HCT116 (cell line): ENCODE results near the gene LDB2. TPM values are rescaled to one million over a fixed set of nuclear protein-coding genes. Genes with fewer than 3 reads are reported as not detected.

Source experiments
- ATAC-seq: fragments of 200-7000 bp; cut with Tn5 transposase; 2 replicates; pipeline ENCODE4 v1.9.1; 2020; ENCODE audit warnings: mild to moderate bottlenecking, moderate library complexity
- BruUV-seq: library from RNA; stranded (reverse); fragments of 400-500 nt; replicated peaks from 2 replicates; lab custom pipeline; 2021; lab: Mats Ljungman, UMichigan
- CTCF ChIA-PET: fragments of 300-600 bp; sonication (Branson Sonifier 250); formaldehyde crosslinking; loops from one replicate; lab custom pipeline; 2021; ENCODE audit warnings: antibody characterized with exemption; lab: Charles Lee
- POLR2A ChIA-PET: fragments of 300-600, 350-600 bp; sonication (Branson Sonifier 250); formaldehyde crosslinking; loops from one replicate; lab custom pipeline; 2021; ENCODE audit warnings: antibody characterized with exemption; lab: Charles Lee
- RAD21 ChIA-PET, 2 experiments: fragments of 300-600 bp; sonication (Branson Sonifier 250); formaldehyde crosslinking; loops; one replicate each; lab custom pipeline; 2023; ENCODE audit warnings: low total read pairs in 2 of 2; ENCODE audit not compliant: uncharacterized antibody in 2 of 2, unreplicated experiment in 2 of 2, low non-redundant PET in 1 of 2; lab: Charles Lee
- DNase-seq: peaks from one replicate; pipeline ENCODE4 v3.0.0-alpha.2; 2010; ENCODE audit warnings: low read depth, low spot score
- H2AFZ ChIP-seq: fragments of 200-600 bp; shearing (Covaris generic), sonication (generic); 2 replicates; pipeline ENCODE4 v1.6.1; 2017; ENCODE audit warnings: low read depth, mixed run types, mixed read lengths, antibody characterized with exemption, low read length; ENCODE audit not compliant: poor library complexity, severe bottlenecking
- H3K27ac ChIP-seq: 2 replicates; pipeline ENCODE4 v1.5.1; 2012; ENCODE audit warnings: low read depth, low read length
- H3K27me3 ChIP-seq: fragments of 200-600 bp; sonication (generic); 2 replicates; pipeline ENCODE4 v1.6.1; 2016; ENCODE audit warnings: mixed run types, low read length, mixed read lengths; ENCODE audit not compliant: insufficient read depth
- H3K36me3 ChIP-seq, 2 experiments: fragments of 200-500 bp in 1 of 2; fragments of 200-600 bp in 1 of 2; sonication (Bioruptor generic) in 1 of 2; sonication (generic) in 1 of 2; 2 replicates each; pipeline versions ENCODE4 v1.5.1 to v1.6.1; 2014 to 2016; ENCODE audit warnings: low read length in 2 of 2, inconsistent platforms in 1 of 2, mixed read lengths in 1 of 2, mixed run types in 1 of 2; ENCODE audit not compliant: insufficient read depth in 2 of 2, control insufficient read depth in 1 of 2
- H3K4me1 ChIP-seq, 2 experiments: fragments of 200-600 bp in 1 of 2; sonication (generic) in 1 of 2; 2 replicates each; pipeline versions ENCODE4 v1.5.1 to v1.6.1; 2012 to 2017; ENCODE audit warnings: low read length in 2 of 2, inconsistent platforms in 1 of 2, mild to moderate bottlenecking in 1 of 2, mixed read lengths in 1 of 2, mixed run types in 1 of 2, moderate library complexity in 1 of 2; ENCODE audit not compliant: insufficient read depth in 2 of 2, control insufficient read depth in 1 of 2
- H3K4me2 ChIP-seq: fragments of 200-600 bp; sonication (generic); 2 replicates; pipeline ENCODE4 v1.6.1; 2017; ENCODE audit warnings: mixed run types, low read length, mixed read lengths
- H3K4me3 ChIP-seq, 2 experiments: fragments of 200-600 bp in 1 of 2; sonication (generic) in 1 of 2; replicated peaks in 1 of 2; 2 replicates each; pipeline ENCODE4 v1.5.1; 2011 to 2016; ENCODE audit warnings: low read length in 2 of 2, control low read depth in 1 of 2, low read depth in 1 of 2, mild to moderate bottlenecking in 1 of 2, mixed read lengths in 1 of 2, mixed run types in 1 of 2
- H3K79me2 ChIP-seq: fragments of 200-600 bp; sonication (generic); 2 replicates; pipeline ENCODE4 v1.6.1; 2017; ENCODE audit warnings: mild to moderate bottlenecking, mixed run types, low read length, moderate library complexity, mixed read lengths; ENCODE audit not compliant: insufficient read depth
- H3K9ac ChIP-seq: fragments of 200-600 bp; sonication (generic); 2 replicates; pipeline ENCODE4 v1.6.1; 2016; ENCODE audit warnings: low read length, mixed read lengths
- H3K9me2 ChIP-seq: fragments of 200-600 bp; sonication (generic), shearing (Covaris generic); 2 replicates; pipeline ENCODE4 v1.6.1; 2017; ENCODE audit warnings: mixed run types, mild to moderate bottlenecking, moderate library complexity; ENCODE audit not compliant: insufficient read depth
- H3K9me3 ChIP-seq, 2 experiments: fragments of 200-500 bp in 1 of 2; fragments of 200-600 bp in 1 of 2; sonication (Bioruptor generic) in 1 of 2; sonication (generic) in 1 of 2; 2 replicates each; pipeline ENCODE4 v1.6.1; 2014 to 2017; ENCODE audit warnings: low read length in 2 of 2, mixed read lengths in 2 of 2, inconsistent platforms in 1 of 2, low read depth in 1 of 2, mild to moderate bottlenecking in 1 of 2, mixed run types in 1 of 2, moderate library complexity in 1 of 2; ENCODE audit not compliant: control insufficient read depth in 1 of 2, insufficient read depth in 1 of 2
- H4K20me1 ChIP-seq: fragments of 200-600 bp; sonication (generic), shearing (Covaris generic); 2 replicates; pipeline ENCODE4 v1.6.1; 2017; ENCODE audit warnings: mixed run types, mild to moderate bottlenecking, moderate library complexity; ENCODE audit not compliant: insufficient read depth
- CEBPB ChIP-seq: IDR thresholded peaks from 2 replicates; pipeline ENCODE4 v1.6.1; 2012; ENCODE audit warnings: low read depth
- EGR1 ChIP-seq: IDR thresholded peaks from 2 replicates; pipeline ENCODE4 v1.6.1; 2012; ENCODE audit warnings: low read depth
- FOSL1 ChIP-seq: IDR thresholded peaks from 2 replicates; pipeline ENCODE4 v1.6.1; 2012; ENCODE audit warnings: low read depth
- POLR2AphosphoS5 ChIP-seq: IDR thresholded peaks from 2 replicates; pipeline ENCODE4 v1.6.1; 2011; ENCODE audit warnings: mild to moderate bottlenecking, low read depth, low read length, moderate library complexity
- RAD21 ChIP-seq: IDR thresholded peaks from 2 replicates; pipeline ENCODE4 v1.6.1; 2012; ENCODE audit warnings: low read depth, mild to moderate bottlenecking
- TCF7L2 ChIP-seq: IDR thresholded peaks from 2 replicates; pipeline ENCODE4 v1.7.0; 2011; ENCODE audit warnings: borderline replicate concordance, inconsistent platforms; ENCODE audit not compliant: insufficient read depth, insufficient read length; ENCODE audit errors: extremely low read depth
- YY1 ChIP-seq: IDR thresholded peaks from 2 replicates; pipeline ENCODE4 v1.6.1; 2011; ENCODE audit warnings: low read length, low read depth, moderate library complexity, mild to moderate bottlenecking; ENCODE audit not compliant: insufficient replicate concordance; ENCODE audit errors: extremely low read depth
- ZNF274 ChIP-seq: fragments of 200-500 bp; sonication (Bioruptor generic); IDR thresholded peaks from 2 replicates; pipeline ENCODE4 v1.6.1; 2014; ENCODE audit warnings: mild to moderate bottlenecking, low read depth, low read length, inconsistent platforms
- intact Hi-C: fragments of 100-400 bp; cut with micrococcal nuclease; formaldehyde crosslinking; loops from 2 replicates; pipeline ENCODE4 v1.10.0; 2022
- total RNA-seq: library from RNA; stranded (reverse); gene quantifications from one replicate; pipeline ENCODE4 v1.2.1, GENCODE V29; 2021; ENCODE audit not compliant: unreplicated experiment
- TF ChIP-seq, protein P1 (sequence below): IDR thresholded peaks from 2 replicates; pipeline ENCODE4 v1.6.1; 2012
- TF ChIP-seq, protein P2 (sequence below): IDR thresholded peaks from 2 replicates; pipeline ENCODE4 v1.6.1; 2012; ENCODE audit warnings: low read depth
- TF ChIP-seq, protein P3 (sequence below), 3 experiments: fragments of 200-600 bp in 1 of 3; sonication (generic) in 1 of 3; IDR thresholded peaks in 2 of 3; conservative IDR thresholded peaks in 1 of 3; 2 replicates each; pipeline ENCODE4 v1.5.1; 2012 to 2017; ENCODE audit warnings: low read depth in 2 of 3, low read length in 2 of 3, antibody characterized with exemption in 1 of 3, borderline replicate concordance in 1 of 3, control low read depth in 1 of 3, mild to moderate bottlenecking in 1 of 3, mixed read lengths in 1 of 3, mixed run types in 1 of 3, moderate library complexity in 1 of 3; ENCODE audit not compliant: insufficient read depth in 1 of 3
- TF ChIP-seq, protein P4 (sequence below): IDR thresholded peaks from 2 replicates; pipeline ENCODE4 v1.6.1; 2011; ENCODE audit warnings: mild to moderate bottlenecking, low read length, moderate library complexity; ENCODE audit not compliant: insufficient replicate concordance; ENCODE audit errors: extremely low read depth

Gene LDB2
- total RNA-seq, 1 experiment from 2014 or later: 0.12 TPM

DNA sequence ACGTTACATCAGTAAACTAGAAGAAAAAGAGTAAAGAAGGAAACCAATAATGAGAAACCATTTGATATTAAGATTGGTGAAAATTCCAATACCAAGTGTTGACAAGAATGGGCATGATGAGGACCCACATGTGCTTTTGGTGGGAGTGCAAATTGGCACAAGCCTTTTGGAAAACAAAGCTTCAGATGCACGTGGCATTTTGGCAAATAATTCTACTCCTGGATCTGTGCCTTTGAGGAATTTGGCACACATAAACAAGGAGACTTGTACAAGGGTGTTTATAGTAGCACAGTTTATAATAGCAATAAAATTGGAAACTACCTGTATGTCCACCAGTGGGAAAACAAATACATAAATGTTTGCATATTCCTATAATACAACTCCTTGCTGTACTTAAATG is 347.9 kb downstream of the LDB2 start:
- intact Hi-C loops: no loop called here
- RAD21 ChIA-PET: no interaction called here
- Histone ChIP-seq H3K27me3 (peaks cover 8% of the 10 kb centered on the region), H3K79me2 (no peaks in the 10 kb centered on the region), H3K36me3 (no peaks in the 10 kb centered on the region)
- TF ChIP-seq, protein P1, sequence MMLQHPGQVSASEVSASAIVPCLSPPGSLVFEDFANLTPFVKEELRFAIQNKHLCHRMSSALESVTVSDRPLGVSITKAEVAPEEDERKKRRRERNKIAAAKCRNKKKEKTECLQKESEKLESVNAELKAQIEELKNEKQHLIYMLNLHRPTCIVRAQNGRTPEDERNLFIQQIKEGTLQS: no peak
- TF ChIP-seq ZNF274 (no peak), FOSL1 (no peak), POLR2AphosphoS5 (no peak), YY1 (no peak), TCF7L2 (no peak), EGR1 (no peak), CEBPB (no peak), RAD21 (no peak)
- TF ChIP-seq, protein P2, sequence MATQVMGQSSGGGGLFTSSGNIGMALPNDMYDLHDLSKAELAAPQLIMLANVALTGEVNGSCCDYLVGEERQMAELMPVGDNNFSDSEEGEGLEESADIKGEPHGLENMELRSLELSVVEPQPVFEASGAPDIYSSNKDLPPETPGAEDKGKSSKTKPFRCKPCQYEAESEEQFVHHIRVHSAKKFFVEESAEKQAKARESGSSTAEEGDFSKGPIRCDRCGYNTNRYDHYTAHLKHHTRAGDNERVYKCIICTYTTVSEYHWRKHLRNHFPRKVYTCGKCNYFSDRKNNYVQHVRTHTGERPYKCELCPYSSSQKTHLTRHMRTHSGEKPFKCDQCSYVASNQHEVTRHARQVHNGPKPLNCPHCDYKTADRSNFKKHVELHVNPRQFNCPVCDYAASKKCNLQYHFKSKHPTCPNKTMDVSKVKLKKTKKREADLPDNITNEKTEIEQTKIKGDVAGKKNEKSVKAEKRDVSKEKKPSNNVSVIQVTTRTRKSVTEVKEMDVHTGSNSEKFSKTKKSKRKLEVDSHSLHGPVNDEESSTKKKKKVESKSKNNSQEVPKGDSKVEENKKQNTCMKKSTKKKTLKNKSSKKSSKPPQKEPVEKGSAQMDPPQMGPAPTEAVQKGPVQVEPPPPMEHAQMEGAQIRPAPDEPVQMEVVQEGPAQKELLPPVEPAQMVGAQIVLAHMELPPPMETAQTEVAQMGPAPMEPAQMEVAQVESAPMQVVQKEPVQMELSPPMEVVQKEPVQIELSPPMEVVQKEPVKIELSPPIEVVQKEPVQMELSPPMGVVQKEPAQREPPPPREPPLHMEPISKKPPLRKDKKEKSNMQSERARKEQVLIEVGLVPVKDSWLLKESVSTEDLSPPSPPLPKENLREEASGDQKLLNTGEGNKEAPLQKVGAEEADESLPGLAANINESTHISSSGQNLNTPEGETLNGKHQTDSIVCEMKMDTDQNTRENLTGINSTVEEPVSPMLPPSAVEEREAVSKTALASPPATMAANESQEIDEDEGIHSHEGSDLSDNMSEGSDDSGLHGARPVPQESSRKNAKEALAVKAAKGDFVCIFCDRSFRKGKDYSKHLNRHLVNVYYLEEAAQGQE: no peak
- TF ChIP-seq, protein P3, sequence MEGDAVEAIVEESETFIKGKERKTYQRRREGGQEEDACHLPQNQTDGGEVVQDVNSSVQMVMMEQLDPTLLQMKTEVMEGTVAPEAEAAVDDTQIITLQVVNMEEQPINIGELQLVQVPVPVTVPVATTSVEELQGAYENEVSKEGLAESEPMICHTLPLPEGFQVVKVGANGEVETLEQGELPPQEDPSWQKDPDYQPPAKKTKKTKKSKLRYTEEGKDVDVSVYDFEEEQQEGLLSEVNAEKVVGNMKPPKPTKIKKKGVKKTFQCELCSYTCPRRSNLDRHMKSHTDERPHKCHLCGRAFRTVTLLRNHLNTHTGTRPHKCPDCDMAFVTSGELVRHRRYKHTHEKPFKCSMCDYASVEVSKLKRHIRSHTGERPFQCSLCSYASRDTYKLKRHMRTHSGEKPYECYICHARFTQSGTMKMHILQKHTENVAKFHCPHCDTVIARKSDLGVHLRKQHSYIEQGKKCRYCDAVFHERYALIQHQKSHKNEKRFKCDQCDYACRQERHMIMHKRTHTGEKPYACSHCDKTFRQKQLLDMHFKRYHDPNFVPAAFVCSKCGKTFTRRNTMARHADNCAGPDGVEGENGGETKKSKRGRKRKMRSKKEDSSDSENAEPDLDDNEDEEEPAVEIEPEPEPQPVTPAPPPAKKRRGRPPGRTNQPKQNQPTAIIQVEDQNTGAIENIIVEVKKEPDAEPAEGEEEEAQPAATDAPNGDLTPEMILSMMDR (IDR thresholded peaks at IDR 0.05 in 2 of 3, conservative IDR thresholded peaks at IDR 0.05 in 1 of 3; ENCODE audit: borderline replicate concordance in 1 of 3, insufficient read depth in 1 of 3, low read depth in 2 of 3, low read length in 2 of 3): no peak
- TF ChIP-seq, protein P4, sequence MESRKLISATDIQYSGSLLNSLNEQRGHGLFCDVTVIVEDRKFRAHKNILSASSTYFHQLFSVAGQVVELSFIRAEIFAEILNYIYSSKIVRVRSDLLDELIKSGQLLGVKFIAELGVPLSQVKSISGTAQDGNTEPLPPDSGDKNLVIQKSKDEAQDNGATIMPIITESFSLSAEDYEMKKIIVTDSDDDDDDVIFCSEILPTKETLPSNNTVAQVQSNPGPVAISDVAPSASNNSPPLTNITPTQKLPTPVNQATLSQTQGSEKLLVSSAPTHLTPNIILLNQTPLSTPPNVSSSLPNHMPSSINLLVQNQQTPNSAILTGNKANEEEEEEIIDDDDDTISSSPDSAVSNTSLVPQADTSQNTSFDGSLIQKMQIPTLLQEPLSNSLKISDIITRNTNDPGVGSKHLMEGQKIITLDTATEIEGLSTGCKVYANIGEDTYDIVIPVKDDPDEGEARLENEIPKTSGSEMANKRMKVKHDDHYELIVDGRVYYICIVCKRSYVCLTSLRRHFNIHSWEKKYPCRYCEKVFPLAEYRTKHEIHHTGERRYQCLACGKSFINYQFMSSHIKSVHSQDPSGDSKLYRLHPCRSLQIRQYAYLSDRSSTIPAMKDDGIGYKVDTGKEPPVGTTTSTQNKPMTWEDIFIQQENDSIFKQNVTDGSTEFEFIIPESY: no peak
- TF ChIP-seq, all 23 proteins: peak for 0
- no peak for DNase-seq
- Histone ChIP-seq H3K9me2 (no peaks in the 10 kb centered on the region), H3K4me1 (no peaks in the 10 kb centered on the region), H2AFZ (no peak overlapping the region), H3K9ac (no peak overlapping the region), H3K9me3 (no peaks in the 10 kb centered on the region), H3K27ac (no peak overlapping the region), H3K4me2 (no peak overlapping the region), H4K20me1 (no peaks in the 10 kb centered on the region), H3K4me3 (no peak overlapping the region)
- ChIA-PET POLR2A (no interaction called here), CTCF (no interaction called here)
- BruUV-seq: no TSS peak
- ATAC-seq: no peak
